ENCODE results near the gene ZNF3. TPM values are rescaled to one million over a fixed set of nuclear protein-coding genes. Genes with fewer than 3 reads are reported as not detected.
A peak's percentile ranks its signal among the peaks of the same experiment; 100 is the strongest.

Gene ZNF3
- total and polyA plus RNA-seq, 9 of the 15 experiments (the other 6 are each of a cell fraction or from before 2014, with no cell fraction given) = 30.0 to 64.9 (median 51.5) TPM

GRCh38 chr7:100126931-100127865 lies 45.7 kb upstream of the ZNF3 start, which contains the start of gene MBLAC1 (continued):
- TF ChIP-seq GMEB1 (CRISPR knock-in tag; IDR thresholded peaks at IDR 0.05) (peak; percentile 88), POLR2A (conservative IDR thresholded peaks at IDR 0.05) (peak; percentile 92), NFIC (IDR thresholded peaks at IDR 0.05) (peak; percentile 23; the same call in 1 of the 2 replicates), HDAC8 (tag; IDR thresholded peaks at IDR 0.05) (peak; percentile 49; the same call in 1 of the 2 replicates), TBP (optimal IDR thresholded peaks at IDR 0.05; ENCODE audit: low read depth, low read length) (peak; percentile 68), TEAD4 (IDR thresholded peaks at IDR 0.05; ENCODE audit: low read length) (0 out of 2 replicates have a peak, but pooled peaks have one; percentile 22), TEAD4 (CRISPR knock-in tag; IDR thresholded peaks at IDR 0.05; ENCODE audit: borderline replicate concordance) (no peak), RBM25 (IDR thresholded peaks at IDR 0.05; ENCODE audit: low read depth, low read length, severe bottlenecking) (peak; percentile 93), RBM22 (IDR thresholded peaks at IDR 0.05; ENCODE audit: low read depth, low read length, poor library complexity, severe bottlenecking) (no peak), LARP7 (IDR thresholded peaks at IDR 0.05) (no peak), MIER1 (IDR thresholded peaks at IDR 0.05; ENCODE audit: low read depth) (peak; percentile 40; the same call in 1 of the 2 replicates), CBFB (CRISPR knock-in tag; IDR thresholded peaks at IDR 0.05) (0 out of 2 replicates have a peak, but pooled peaks have one; percentile 45), ARID3A (IDR thresholded peaks at IDR 0.05; ENCODE audit: borderline replicate concordance, low read depth, low read length) (peak; percentile 7; the same call in 1 of the 2 replicates), WHSC1 (IDR thresholded peaks at IDR 0.05; ENCODE audit: low read length) (no peak), PHB (CRISPR knock-in tag; IDR thresholded peaks at IDR 0.05) (0 out of 2 replicates have a peak, but pooled peaks have one; percentile 9), TEAD2 (tag; IDR thresholded peaks at IDR 0.05) (no peak), ZFPM2 (CRISPR knock-in tag; IDR thresholded peaks at IDR 0.05) (0 out of 2 replicates have a peak, but pooled peaks have one; percentile 71), MECOM (CRISPR knock-in tag; IDR thresholded peaks at IDR 0.05) (no peak), ETS1 (conservative IDR thresholded peaks at IDR 0.05; ENCODE audit: control insufficient read depth, low read depth, low read length) (0 out of 2 replicates have a peak, but pooled peaks have one; percentile 11), TFAP4 (CRISPR knock-in tag; IDR thresholded peaks at IDR 0.05; ENCODE audit: borderline replicate concordance) (peak; percentile 66; the same call in 1 of the 2 replicates), SOX6 (IDR thresholded peaks at IDR 0.05) (0 out of 2 replicates have a peak, but pooled peaks have one; percentile 6)
